GM10266 (cell line): ENCODE data around the gene SORCS1.

Source experiments
- DNase-seq: peaks from one replicate; pipeline ENCODE4 v3.0.0; 2012; ENCODE audit errors: extremely low spot score
- CTCF ChIP-seq: IDR thresholded peaks from 2 replicates; pipeline ENCODE4 v1.5.1; 2012; ENCODE audit warnings: mild to moderate bottlenecking, low read depth; ENCODE audit not compliant: control insufficient read depth, insufficient read depth; ENCODE audit errors: missing control alignments

SORCS1 gene

GRCh38 chr10:106958589-106959361, 205.7 kb downstream of the SORCS1 start:
- DNase-seq = no peak
- no peak for TF ChIP-seq CTCF

DNA sequence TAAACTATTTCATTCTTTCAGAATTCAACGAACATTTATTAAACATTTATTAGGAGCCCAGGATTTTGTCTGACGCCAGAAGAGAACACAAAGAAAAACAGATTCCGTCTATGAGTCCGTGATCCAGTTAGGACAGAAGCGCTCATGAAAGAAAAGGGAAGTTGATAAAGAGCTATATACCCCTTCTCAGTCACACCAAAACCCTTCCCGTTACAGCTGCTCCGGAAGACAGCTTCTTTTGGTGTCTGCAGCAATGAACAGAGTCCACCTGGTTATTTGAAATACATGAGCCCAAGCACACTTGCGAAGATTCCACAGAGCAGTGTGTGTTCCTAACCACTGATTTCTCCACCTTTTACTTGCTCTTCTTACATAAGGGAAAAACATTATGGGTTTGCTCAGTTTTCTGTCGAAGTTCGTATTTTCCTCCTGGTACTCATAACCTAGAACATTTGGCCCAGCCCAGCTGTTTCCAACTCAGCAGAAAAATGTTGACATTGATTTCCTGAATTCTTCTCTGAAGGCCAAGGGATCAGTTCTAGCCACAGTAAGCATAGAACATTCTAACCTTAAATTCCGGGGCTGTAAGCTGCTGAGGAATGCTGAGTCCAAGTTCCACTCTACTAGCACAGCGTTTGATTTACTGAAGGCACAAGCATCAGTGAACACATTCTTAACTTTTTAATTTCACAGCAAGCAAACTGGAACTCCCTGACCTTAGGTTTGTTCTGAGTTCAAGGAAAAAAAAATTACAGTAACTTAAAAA, 206.5 kb downstream of the SORCS1 start:
- DNase-seq = no peak
- no peak for TF ChIP-seq CTCF

GRCh38 chr10:106956216-106956915, 208.1 kb downstream of the SORCS1 start:
- DNase-seq = no peak
- TF ChIP-seq CTCF = no peak

DNA sequence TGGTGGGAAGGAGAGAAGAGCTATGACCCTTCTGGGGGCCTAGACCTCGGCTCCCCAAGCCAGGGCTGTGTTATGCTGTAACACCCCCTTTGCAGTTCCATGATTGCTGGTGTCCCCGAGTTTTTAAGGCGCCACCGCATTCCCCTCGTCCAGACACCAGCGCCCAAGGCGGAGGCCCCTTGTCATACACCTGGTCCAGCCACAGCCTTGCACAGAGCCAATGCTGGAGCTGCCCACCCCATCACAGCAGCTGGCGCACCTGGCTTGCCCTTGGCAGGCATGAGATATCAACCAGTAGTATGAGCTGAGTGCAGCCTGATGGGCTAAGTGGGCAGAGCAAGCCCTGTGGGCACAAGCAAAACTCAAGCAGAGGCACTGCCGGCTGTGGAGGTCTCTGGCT, 209.4 kb downstream of the SORCS1 start:
- no peak for TF ChIP-seq CTCF
- no peak for DNase-seq

DNA sequence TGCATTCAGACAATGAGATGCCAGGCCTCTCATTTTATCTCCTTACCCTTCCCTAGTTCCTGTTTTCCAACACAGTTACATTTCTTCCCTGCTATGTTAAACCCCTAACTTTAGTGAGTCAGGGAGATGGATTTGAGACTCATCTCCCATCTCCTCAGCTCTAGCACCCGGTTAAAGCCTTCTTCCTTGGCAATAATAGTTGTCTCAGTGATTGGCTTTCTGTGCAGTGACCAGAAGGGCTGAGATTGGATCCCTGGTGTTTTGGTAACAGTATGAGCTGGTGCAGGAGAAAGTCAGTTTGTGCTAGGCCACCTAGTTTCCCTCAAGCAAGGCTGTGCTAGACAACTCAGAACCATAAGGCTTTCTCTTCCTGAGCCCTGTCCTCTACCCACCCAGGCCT, 212.5 kb downstream of the SORCS1 start:
- no peak for TF ChIP-seq CTCF
- DNase-seq = no peak

- no peak for TF ChIP-seq CTCF
- no peak for DNase-seq
These were observed 214.6 kb downstream of the SORCS1 start for GRCh38 chr10:106949680-106950478.
